ENCODE measurements around the gene KIF27. TPM values are rescaled to one million over a fixed set of nuclear protein-coding genes. Genes with fewer than 3 reads are reported as not detected.

KIF27 gene
- total and polyA plus RNA-seq, 10 of the 15 experiments (the other 5 are each of a cell fraction or from before 2014, with no cell fraction given): 0.64 to 3.3 (median 1.3) TPM

- TF ChIP-seq ZBTB40 (IDR thresholded peaks at IDR 0.05; ENCODE audit: borderline replicate concordance) (no peak), POLR2A (IDR thresholded peaks at IDR 0.05; ENCODE audit: low read depth, low read length) (no peak), SMC3 (IDR thresholded peaks at IDR 0.05; ENCODE audit: borderline replicate concordance, low read length) (no peak), PKNOX1 (IDR thresholded peaks at IDR 0.05) (no peak), WRNIP1 (IDR thresholded peaks at IDR 0.05; ENCODE audit: borderline replicate concordance, low read depth, low read length) (no peak), E4F1 (IDR thresholded peaks at IDR 0.05; ENCODE audit: borderline replicate concordance, partially characterized antibody) (no peak)
Measured at GRCh38 chr9:83933790-83934189, 12.6 kb upstream of the KIF27 start (continued).

Measured in GM12878 (cell line).